Measurements from ENCODE around the gene TNFAIP3. TPM values are rescaled to one million over a fixed set of nuclear protein-coding genes. Genes with fewer than 3 reads are reported as not detected.

The TNFAIP3 gene
- total RNA-seq, 3 donors from 2014 or later, result 49.3 to 65.2 (median 55.8) TPM

DNA sequence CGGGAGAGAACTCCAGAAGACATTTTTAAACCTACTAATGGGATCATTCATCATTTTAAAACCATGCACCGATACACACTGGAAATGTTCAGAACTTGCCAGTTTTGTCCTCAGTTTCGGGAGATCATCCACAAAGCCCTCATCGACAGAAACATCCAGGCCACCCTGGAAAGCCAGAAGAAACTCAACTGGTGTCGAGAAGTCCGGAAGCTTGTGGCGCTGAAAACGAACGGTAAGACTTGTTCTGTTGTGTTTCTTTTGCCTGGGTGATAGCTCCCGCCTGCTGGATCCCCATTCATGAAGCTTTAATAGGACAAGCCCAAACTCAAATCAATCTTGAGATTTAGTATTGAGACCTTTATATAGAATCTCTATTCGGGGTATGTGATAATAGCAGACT, 4.2 kb downstream of the TNFAIP3 start:
- intact Hi-C loops (cut with DNase I, micrococcal nuclease), result loop anchor here in 1 of 2 donors (5.0 kb wide), 1 partner anchor 164 kb away; no protein-coding TSS in a partner anchor
- H3K36me3 ChIP-seq (ENCODE audit: low read depth), result peaks cover 3% of the 10 kb centered on the region
- TF ChIP-seq, protein P1, sequence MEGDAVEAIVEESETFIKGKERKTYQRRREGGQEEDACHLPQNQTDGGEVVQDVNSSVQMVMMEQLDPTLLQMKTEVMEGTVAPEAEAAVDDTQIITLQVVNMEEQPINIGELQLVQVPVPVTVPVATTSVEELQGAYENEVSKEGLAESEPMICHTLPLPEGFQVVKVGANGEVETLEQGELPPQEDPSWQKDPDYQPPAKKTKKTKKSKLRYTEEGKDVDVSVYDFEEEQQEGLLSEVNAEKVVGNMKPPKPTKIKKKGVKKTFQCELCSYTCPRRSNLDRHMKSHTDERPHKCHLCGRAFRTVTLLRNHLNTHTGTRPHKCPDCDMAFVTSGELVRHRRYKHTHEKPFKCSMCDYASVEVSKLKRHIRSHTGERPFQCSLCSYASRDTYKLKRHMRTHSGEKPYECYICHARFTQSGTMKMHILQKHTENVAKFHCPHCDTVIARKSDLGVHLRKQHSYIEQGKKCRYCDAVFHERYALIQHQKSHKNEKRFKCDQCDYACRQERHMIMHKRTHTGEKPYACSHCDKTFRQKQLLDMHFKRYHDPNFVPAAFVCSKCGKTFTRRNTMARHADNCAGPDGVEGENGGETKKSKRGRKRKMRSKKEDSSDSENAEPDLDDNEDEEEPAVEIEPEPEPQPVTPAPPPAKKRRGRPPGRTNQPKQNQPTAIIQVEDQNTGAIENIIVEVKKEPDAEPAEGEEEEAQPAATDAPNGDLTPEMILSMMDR (IDR thresholded peaks at IDR 0.05), result no peak
- H3K4me1 ChIP-seq (ENCODE audit: low read depth), result peaks cover 40% of the 10 kb centered on the region
- DNase-seq (no peak), ATAC-seq (no peak)
- H3K9me3 ChIP-seq, result no peaks in the 10 kb centered on the region
- no peak overlapping the region for H3K4me3 ChIP-seq

DNA sequence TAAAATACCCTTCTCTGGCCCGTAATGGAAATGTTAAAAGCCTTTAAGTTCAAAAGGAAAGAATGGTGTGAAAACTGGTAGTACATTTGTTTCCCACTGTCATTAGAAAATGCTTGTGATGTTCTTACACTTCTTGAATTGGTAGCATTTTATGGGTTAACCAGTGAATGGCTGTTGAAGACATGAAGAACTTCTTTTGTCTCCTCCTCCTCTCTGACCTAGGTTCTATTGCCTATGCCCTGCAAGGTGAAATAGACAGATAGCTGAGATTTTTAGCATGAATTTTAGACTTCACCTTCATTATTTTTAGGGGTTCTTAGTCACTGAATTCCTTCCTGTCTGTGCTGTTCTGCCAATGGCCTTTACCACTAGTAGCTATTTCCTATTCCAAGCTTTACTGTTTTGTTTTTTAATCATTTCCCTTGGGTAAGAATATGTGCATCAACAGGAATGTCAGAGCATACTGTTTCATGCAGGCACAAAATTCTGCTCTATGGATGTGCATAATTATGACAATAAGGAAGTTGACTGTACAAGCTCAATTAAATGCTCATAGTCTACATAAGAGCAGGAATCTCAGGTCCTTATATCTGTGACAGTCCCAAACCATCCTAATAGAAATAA, 4.9 kb downstream of the TNFAIP3 start:
- DNase-seq (no peak), ATAC-seq (no peak)
- Histone ChIP-seq H3K9me3 (no peaks in the 10 kb centered on the region), H3K4me1 (ENCODE audit: low read depth) (peaks cover 36% of the 10 kb centered on the region), H3K36me3 (ENCODE audit: low read depth) (peaks cover 10% of the 10 kb centered on the region), H3K4me3 (no peak overlapping the region)
- TF ChIP-seq, protein P1 (IDR thresholded peaks at IDR 0.05), result no peak
- intact Hi-C loops (cut with DNase I, micrococcal nuclease), result loop anchor here in 1 of 2 donors (5.0 kb wide), 1 partner anchor 165 kb away; no protein-coding TSS in a partner anchor

DNA sequence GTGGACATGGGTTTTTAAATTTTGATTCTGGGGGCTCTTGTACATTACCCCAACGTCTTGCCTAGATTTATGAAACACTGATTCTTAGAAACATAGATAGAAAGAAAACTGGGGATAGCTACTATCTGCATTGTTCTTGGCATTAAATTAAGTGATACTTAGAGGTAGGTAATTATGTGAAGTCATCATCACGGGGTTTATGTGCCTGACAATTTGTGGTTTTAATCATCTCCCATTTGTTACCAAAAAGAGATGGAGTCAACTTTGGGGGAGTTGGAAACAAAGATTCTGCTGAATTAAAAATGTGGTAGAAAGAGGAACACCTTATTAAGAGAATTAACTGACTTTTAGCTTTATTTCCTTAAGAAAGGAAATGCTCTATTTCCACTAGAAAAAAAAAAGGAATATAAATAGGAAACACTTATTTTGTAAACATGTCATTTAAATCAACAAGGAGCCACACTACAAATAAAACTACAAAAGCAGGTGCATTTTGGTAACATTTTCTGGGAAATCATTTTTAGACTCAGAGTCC, 5.6 kb downstream of the TNFAIP3 start:
- peaks cover 36% of the 10 kb centered on the region for H3K4me1 ChIP-seq (ENCODE audit: low read depth)
- DNase-seq, result no peak
- TF ChIP-seq, protein P1 (IDR thresholded peaks at IDR 0.05), result no peak

DNA sequence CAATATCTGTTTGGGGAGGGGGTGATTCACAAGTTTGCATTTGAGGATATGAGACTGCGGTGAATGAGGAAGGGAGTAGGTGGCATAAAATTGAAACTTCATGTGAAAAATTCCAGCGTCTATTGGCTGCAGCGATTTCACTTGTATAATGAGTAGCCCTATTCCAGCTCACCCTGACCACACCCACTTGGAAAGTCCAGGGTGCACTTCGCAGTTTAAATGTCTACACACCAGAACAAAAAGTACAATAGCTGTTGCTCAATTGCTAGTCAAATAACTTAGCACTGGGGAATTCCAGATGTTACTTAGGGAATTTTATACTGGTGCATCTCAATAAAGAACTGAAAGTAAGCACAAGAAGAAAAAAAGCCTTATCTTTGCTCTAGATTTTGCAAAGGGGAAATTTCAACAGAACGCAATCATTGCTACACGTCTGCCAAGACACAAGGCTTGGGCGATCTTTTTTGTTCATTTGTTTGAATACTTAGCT, 6.3 kb downstream of the TNFAIP3 start:
- intact Hi-C loops (cut with DNase I, micrococcal nuclease), result loop anchor here in 1 of 2 donors (5.0 kb wide), 1 partner anchor 166 kb away; no protein-coding TSS in a partner anchor

More for the DNA sequence above, 5.6 kb downstream of the TNFAIP3 start:
- H3K36me3 ChIP-seq (ENCODE audit: low read depth), result peaks cover 10% of the 10 kb centered on the region
- H3K4me3 ChIP-seq, result no peak overlapping the region
- intact Hi-C loops (cut with DNase I, micrococcal nuclease), result loop anchor here in 1 of 2 donors (5.0 kb wide), 1 partner anchor 165 kb away; no protein-coding TSS in a partner anchor
- ATAC-seq, result no peak
- no peaks in the 10 kb centered on the region for H3K9me3 ChIP-seq

DNA sequence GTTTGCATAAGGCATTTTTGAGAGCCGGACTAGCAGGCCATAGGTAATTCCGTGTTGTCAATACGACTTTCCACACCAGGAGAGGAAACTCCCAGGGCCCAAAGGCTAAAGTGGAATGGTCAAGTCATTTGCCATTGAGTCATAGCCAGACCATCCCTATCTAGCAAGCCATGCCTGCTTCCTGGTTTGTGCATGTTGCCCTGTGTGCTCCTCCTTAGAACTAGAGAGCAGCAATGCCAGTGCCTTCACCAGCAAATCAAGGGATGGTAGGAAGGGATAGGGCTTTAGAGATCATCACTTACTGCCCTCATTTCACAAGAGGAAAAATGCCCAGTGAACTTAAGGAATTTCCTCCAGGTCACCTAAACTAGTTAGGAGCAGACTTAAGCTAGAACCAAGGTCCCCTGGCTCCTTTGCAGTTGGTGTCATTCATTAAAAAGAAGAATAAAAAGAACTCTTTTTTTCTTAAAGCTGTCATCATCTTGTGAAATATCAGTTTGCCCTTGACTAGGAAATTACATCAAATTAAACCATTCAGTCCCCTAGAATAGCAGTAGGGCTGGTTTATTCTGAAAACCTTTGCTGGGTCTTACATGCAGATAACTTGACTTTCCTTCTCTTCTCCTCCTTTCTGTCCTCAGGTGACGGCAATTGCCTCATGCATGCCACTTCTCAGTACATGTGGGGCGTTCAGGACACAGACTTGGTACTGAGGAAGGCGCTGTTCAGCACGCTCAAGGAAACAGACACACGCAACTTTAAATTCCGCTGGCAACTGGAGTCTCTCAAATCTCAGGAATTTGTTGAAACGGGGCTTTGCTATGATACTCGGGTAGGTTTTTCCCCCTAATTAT, 7.4 kb downstream of the TNFAIP3 start:
- H3K36me3 ChIP-seq (ENCODE audit: low read depth), result peaks cover 17% of the 10 kb centered on the region
- intact Hi-C loops (cut with DNase I, micrococcal nuclease), result loop anchor here in 1 of 2 donors (5.0 kb wide), 1 partner anchor 167 kb away; no protein-coding TSS in a partner anchor
- H3K9me3 ChIP-seq, result no peaks in the 10 kb centered on the region
- no peak overlapping the region for H3K4me3 ChIP-seq
- ATAC-seq, result peak; percentile 77
- TF ChIP-seq, protein P1 (IDR thresholded peaks at IDR 0.05), result no peak
- H3K4me1 ChIP-seq (ENCODE audit: low read depth), result peaks cover 36% of the 10 kb centered on the region
- DNase-seq, result peak in 1 of 3 donors; percentile 41

More for the DNA sequence above, 6.3 kb downstream of the TNFAIP3 start:
- DNase-seq (peak; percentile 58 to 88 (median 69)), ATAC-seq (peak; percentile 91)
- Histone ChIP-seq H3K9me3 (no peaks in the 10 kb centered on the region), H3K4me3 (no peak overlapping the region), H3K36me3 (ENCODE audit: low read depth) (peaks cover 10% of the 10 kb centered on the region), H3K4me1 (ENCODE audit: low read depth) (peaks cover 36% of the 10 kb centered on the region)
- TF ChIP-seq, protein P1 (IDR thresholded peaks at IDR 0.05), result no peak

Measured in mucosa of descending colon (tissue), 3 donors.